ENCODE measurements around the gene CEP41.
"Not testable (repeated sequence)": the region's sequence is repeated elsewhere in the genome, so short reads cannot be mapped to it uniquely, and the experiment has no call there.

The CEP41 gene

GRCh38 chr7:130461272-130461671 lies 20.5 kb upstream of the CEP41 start:
- no peak for DNase-seq (ENCODE audit: low read depth in 3 of 3)

GRCh38 chr7:130458257-130458656 lies 17.4 kb upstream of the CEP41 start:
- DNase-seq (ENCODE audit: low read depth in 3 of 3) = no peak

GRCh38 chr7:130454959-130455358 lies 14.1 kb upstream of the CEP41 start:
- DNase-seq (ENCODE audit: low read depth in 3 of 3) = no peak

- no peak for DNase-seq (ENCODE audit: low read depth in 3 of 3)
These were observed 12.1 kb upstream of the CEP41 start for GRCh38 chr7:130452951-130453350.

DNA sequence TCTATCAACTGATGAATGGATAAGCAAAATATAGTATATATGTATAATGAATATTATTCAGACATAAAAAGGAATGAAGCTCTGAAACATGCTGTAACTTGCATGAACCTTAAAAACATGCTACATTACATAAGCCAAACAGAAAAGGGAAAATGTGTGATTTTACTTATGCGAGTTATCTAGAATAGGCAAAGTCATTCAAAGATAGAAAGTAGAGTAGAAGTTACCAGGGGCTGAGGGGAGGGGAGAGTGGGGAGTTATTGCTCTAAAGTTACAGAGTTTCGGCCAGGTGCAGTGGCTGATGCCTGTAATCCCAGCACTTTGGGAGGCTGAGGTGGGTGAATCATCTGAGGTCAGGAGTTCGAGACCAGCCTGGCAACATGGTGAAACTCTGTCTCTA lies 10.5 kb upstream of the CEP41 start:
- not testable (repeated sequence) for DNase-seq (ENCODE audit: low read depth in 3 of 3)

DNA sequence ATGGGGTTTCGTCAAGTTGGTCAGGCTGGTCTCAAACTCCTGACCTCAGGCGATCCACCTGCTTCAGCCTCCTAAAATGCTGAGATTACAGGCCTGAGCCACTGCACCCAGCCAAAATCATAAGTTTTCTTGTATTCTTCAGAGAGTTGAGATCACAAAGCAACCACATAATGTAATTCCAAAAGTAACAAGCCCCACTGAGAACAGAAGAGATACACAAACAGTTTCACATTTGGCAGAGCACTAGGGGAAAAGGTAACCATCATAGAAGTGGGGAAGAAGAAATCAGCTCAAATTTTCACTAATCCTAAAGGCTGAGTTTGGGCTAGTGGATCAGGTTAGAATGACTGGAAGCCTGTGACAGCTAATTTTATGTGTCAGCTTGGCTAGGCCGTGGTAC lies 5.4 kb upstream of the CEP41 start:
- no peak for DNase-seq (ENCODE audit: low read depth in 3 of 3)

- no peak for DNase-seq (ENCODE audit: low read depth in 3 of 3)
These were observed 4.1 kb upstream of the CEP41 start for GRCh38 chr7:130444751-130445407.

GRCh38 chr7:130444234-130444633 lies 3.4 kb upstream of the CEP41 start:
- DNase-seq (ENCODE audit: low read depth in 3 of 3) = no peak

DNA sequence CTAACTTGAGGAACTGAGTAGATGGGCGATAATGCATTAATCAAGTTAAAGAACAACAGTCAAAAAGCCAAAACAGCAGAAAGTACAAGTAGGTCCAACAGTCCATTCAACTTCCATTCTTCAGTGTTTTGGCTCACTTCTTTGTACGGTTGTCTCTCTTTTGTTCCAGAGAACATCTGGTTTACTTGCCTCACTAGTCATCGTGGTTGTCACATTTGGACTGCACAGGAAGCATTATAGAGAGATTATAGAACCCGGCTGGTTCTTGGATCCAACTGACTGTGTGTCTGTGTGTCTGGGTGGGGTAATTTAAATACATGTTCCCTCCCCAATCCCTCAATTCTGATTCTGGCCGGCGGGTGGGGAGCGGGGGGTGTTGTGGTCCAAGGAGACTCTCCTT lies 1.8 kb upstream of the CEP41 start:
- no peak for DNase-seq (ENCODE audit: low read depth in 3 of 3)

GRCh38 chr7:130441408-130441869 lies 623 bp upstream of the CEP41 start:
- DNase-seq (ENCODE audit: low read depth in 3 of 3) = no peak

- DNase-seq (ENCODE audit: low read depth in 3 of 3) = no peak
These were observed 4.6 kb downstream of the CEP41 start for GRCh38 chr7:130436253-130436652.

- DNase-seq (ENCODE audit: low read depth in 3 of 3) = no peak
These were observed 5.4 kb downstream of the CEP41 start for GRCh38 chr7:130435311-130435854.

- DNase-seq (ENCODE audit: low read depth in 3 of 3) = no peak
These were observed 7.5 kb downstream of the CEP41 start for GRCh38 chr7:130433301-130433700.

GRCh38 chr7:130432886-130433285 lies 7.9 kb downstream of the CEP41 start:
- DNase-seq (ENCODE audit: low read depth in 3 of 3) = no peak

GRCh38 chr7:130430841-130431666 lies 9.8 kb downstream of the CEP41 start:
- no peak for DNase-seq (ENCODE audit: low read depth in 3 of 3)

DNA sequence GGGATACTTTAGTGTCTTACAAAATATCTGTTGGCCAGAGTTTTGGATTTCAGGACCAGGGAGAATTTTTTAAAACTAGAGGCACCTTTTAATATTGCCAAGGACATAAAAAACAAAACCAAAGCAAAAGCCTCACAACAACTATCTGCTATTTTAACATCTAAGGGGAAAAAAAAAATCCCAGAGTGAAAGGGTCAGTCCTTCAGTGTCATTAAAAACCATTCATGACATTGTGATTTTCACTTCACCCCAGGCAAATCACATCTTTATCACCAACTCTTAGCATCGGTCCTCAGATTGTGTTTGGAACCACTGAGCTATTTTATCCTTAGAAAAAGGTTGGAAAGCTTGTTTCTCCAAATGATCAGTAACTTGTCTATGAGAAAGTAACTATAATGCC lies 10.7 kb downstream of the CEP41 start:
- no peak for DNase-seq (ENCODE audit: low read depth in 3 of 3)

DNA sequence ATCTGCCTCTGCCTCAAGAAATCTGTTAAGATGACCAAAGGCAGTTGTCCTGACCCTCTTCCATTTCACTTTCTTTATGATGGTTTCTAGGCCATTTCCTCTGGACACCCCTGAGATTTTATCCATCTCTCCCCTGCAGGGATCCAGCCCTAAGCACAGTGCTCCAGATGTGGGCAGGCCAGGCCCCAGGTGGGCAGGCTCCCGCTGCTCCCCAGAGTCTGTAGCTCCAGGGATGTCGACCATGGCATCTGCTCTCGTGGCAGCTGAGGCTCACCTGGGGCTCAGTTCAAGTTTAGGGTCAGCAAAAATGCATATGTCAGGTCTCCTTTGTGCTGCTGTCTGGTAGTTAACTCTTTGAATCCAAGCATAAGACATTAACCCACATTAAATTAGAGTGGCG lies 11.8 kb downstream of the CEP41 start:
- no peak for DNase-seq (ENCODE audit: low read depth in 3 of 3)

DNA sequence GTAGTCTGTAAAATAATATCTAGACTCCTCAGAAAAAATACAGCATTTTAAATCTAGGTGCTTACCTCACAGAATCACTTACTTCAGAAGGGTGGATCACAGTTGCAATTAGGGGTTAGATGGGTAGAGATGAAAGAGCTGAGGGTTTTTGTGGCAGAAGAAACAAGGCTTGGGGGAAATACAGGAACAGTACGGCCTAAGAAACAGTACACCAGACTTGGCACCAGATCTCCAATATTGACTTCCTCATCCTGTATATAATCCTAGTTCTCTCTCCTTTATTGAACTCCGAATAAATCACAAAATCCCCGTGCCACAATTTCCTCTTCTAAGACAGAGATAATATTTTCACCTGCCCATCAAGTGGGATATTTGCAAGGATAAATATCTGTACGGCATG lies 14.3 kb downstream of the CEP41 start:
- DNase-seq (ENCODE audit: low read depth in 3 of 3) = no peak

- DNase-seq (ENCODE audit: low read depth in 3 of 3) = no peak
These were observed 15.0 kb downstream of the CEP41 start for GRCh38 chr7:130425796-130426195.

DNA sequence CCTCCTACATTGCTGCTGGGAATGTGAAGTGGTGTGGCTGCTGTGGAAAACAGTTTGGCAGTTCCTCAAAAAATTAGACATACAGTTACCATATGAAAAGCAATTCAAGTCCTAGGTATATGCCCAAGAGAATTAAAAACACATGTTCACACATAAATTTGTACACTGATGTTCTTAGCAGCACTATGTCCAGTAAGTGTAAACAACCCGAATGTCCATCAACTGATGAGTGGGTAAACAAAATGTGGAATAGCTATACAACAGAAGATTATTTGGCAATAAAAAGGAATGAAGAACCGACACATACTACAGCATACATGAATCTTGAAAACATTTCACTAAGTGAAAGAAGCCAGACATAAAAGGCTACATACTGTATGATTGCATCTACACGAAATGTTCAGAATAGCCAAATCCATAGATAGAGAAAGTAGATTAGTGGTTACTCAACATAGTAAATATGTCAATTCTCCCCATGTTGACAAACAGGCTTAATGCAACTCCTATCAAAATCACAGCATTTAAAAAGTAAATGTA lies 17.2 kb downstream of the CEP41 start:
- DNase-seq (ENCODE audit: low read depth in 3 of 3) = no peak

DNA sequence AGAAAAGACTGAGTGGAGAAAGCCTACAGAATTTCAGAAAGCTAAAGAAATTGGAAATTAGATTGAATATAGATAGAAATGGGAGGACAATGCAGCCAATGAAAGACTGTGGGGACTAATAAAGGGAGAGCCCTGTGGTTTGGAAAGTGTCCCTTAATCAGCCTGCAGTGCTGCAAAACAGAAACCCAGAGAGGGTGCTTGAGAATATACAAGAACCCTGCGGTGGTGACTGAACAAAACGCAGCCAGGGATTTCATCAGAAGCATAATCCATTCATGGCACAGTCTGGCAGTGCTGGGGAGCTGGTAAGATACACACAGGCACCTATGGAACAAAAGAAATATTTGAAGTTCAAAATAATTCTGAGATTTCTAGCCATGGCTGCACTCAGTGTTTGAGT lies 19.1 kb downstream of the CEP41 start:
- DNase-seq (ENCODE audit: low read depth in 3 of 3) = no peak

- no peak for DNase-seq (ENCODE audit: low read depth in 3 of 3)
These were observed 19.8 kb downstream of the CEP41 start for GRCh38 chr7:130420943-130421578.

Measured in stimulated activated CD4-positive, alpha-beta T cell treated with anti-CD3 and anti-CD28 coated beads, TNF-alpha, amount 100 ng/mL, for 24 hours (primary cell).